ENCODE results near the gene MIA.
"Not testable (repeated sequence)": the region's sequence is repeated elsewhere in the genome, so short reads cannot be mapped to it uniquely, and the experiment has no call there.

Gene MIA

DNA sequence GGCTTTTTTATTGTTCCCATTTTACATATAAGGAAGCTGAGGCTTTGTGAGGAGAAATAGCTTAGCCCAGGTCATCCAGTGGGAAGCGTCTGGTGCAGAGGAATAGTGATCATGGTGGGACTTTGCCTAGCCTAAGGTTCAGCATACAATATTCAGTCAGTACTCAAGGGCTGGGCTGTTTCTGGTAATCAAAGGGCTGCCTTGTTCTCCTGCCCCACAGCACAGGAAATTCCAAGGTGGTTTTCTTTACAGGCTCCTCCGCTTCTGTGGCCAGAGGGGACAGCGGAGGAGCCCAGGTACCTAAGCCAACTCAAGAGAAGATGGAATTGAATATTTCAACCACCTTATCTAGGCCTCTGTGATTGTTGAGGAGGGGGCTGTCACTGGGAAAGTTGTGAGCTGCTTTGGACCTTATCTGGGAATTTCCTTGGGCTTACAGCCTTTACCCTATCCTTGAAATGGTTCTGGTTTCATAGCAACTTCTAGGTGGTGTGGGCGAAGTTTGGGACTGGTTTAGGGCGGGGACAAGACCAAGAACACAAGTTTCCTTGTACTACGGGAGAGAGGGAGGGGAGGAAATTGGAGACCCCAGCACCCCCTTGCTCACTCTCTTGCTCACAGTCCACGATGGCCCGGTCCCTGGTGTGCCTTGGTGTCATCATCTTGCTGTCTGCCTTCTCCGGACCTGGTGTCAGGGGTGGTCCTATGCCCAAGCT, at the start of gene MIA:
MIA (plus strand) TSS at position 606 of the 716 bp plus-strand sequence; CDS start at position 628, 22 bp downstream.
- no peak for DNase-seq

DNA sequence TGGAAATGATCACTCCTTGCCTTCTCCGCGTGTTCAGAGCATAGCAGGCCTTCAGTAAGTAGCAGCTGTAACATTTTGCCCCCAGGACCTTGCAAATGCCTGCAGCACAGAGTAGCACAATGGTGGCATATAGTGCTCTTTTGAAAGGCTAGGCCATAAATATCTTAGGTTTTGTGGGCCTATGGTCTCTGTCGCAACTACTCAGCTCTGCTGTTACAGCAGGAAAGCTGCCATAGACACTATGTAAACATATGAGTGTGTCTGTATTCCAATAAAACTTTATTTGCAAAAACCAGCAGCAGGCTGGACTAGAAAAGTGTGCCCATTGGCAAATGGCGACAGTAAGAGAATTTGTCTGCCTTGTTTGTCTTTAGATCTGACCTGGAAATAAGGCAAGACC, 49.0 kb upstream of the MIA start:
- DNase-seq: no peak

DNA sequence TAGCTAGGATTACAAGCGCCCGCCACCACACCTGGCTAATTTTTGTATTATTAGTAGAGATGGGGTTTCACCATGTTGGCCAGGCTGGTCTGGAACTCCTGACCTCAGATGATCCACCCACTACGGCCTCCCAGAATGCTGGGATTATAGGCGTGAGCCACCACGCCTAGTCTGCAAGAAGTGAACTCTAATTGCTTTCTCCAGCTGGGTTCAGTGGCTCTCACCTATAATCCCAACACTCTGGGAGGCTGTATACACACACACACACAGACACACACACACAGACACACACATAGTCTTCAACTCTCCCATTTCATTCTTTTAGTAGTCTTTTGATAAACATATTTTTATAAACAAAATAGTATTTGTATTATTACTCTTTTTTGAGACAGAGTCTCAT, 45.3 kb upstream of the MIA start:
- not testable (repeated sequence) for DNase-seq

DNA sequence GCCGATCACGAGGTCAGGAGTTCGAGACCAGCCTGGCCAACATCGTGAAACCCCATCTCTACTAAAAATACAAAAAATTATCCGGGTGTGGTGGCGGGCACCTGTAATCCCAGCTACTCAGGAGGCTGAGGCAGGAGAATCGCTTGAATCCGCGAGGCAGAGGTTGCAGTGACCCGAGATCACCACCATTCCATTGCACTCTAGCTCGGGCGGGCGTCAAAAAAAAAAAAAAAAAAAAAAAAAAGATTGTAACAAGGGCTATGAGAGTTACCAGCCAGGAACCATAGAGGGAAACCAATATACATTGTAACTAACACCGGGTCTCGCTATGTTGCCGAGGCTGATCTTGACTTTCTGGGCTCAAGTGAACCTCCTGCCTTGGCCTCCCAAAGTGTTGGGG, 43.0 kb upstream of the MIA start:
- not testable (repeated sequence) for DNase-seq

DNA sequence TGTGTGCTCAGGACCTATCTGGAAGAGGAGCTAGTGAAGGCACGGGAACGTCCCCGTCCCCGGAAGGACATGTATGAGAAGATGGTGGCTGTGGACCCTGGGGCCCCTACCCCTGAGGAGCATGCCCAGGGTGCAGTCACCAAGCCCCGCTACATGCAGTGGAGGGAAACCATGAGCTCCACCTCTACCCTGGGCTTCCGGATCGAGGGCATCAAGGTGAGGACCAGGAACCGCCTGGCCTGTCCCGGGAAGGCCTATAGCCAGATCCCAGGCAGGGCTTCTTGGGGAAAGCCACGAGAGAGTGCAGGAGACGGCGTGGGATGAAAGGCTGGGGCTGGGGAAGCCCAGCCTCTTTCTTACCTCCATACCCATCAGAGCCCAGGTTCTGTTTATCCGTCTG, 42.2 kb upstream of the MIA start:
- no peak for DNase-seq

DNA sequence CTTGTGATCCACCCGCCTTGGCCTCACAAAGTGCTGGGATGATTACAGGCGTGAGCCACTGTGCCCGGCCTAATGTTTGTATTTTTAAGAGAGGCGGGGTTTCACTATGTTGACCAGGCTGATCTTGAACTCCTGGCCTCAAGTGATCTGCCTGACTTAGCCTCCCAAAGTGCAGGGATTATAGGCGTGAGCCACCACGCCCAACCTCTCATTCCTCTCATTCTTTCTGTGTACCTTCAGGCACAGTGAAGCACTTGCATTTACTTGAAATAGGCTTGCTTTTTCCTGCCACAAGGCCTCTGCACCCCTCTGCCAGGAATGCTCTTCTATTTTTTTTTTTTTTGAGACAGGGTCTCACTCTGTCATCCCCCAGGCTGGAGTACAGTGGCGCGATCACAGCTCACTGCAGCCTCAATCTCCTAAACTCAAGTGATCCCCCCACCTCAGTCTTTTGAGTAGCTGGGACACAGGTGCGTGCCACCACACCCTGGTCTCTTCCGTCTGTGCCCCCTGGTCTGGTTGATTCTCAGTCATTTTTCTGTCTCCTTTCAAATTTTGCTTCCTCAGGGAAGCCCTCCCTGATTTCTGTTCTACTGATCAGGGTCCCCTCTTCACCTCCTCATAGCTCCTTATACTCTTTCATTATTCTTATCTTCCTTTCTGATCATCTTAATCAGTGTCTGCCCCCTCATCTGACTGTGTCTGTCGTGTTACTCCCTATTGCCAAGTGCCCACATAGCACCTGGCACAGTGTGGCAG, 40.1 kb upstream of the MIA start:
- no peak for DNase-seq

DNA sequence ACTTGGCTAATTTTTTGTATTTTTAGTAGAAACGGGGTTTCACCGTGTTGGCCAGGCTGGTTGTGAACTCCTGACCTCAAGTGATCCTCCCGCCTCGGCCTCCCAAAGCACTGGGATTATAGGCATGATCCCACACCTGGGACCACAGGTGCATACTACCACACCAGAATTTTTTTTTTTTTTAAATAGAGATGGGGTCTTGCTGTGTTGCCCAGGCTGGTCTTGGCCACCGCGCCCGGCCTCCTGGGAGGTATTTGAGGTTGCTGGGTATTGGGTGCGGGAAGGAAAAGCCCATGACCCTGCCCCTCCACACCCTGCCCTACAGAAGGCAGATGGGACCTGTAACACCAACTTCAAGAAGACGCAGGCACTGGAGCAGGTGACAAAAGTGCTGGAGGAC, 38.7 kb upstream of the MIA start:
- DNase-seq: no peak

DNA sequence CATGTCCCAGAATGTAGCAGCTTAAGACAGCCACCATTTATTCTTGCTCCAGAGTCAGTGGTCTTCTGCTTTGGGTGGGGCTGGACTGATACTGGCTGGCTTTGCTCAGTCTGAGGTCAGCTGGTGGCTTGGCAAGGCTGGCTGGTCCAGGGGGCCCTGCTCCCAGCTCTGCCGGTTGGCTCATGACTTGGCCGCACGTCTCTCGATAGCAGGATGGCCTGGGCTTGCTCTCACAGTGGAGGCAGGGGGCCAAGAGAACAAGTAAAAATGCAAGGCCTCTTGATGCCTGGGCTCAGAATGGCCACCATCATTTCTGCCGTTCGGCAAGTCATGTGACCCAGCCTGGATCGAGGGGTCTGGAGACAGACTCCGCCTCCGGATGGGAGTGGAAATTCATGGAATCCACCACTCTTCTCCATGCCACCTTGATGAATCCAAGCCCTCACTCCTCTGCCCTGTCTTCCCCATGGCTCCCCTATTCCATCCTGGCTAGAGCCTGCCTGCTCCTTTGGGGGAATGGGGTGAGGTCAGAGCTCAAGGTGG, 38.1 kb upstream of the MIA start:
- DNase-seq: no peak

DNA sequence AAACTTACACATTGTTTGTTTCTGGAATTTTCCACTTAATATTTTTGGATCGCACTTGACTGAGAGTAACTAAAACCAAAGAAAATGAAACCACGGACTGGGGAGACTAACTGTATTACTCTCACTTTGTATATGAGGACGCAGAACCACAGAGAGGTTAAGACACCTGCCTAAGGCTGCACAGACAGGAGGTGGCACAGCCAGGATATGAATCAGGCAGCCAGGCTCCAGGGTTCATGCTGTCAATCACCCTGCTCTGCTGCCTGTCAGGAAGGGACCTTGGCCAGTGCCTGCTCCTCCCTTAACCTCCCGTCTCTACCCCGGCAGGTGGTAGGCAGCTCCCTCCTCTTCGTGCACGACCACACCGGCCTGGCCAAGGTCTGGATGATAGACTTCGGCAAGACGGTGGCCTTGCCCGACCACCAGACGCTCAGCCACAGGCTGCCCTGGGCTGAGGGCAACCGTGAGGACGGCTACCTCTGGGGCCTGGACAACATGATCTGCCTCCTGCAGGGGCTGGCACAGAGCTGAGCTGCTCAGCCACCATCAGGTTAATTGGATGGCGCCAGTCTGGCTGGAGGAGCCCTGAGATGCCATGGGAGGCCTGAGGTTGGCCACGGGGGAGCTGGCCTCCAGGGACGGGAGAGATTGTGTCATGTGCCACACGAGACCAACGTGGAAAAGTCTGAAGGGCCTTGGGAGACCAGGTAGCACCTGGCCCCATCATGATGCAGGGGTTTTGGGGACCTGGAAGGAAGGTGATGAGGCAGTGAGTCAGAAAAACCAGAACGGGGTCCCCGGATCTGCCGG, 36.1 kb upstream of the MIA start:
- DNase-seq: no peak

DNA sequence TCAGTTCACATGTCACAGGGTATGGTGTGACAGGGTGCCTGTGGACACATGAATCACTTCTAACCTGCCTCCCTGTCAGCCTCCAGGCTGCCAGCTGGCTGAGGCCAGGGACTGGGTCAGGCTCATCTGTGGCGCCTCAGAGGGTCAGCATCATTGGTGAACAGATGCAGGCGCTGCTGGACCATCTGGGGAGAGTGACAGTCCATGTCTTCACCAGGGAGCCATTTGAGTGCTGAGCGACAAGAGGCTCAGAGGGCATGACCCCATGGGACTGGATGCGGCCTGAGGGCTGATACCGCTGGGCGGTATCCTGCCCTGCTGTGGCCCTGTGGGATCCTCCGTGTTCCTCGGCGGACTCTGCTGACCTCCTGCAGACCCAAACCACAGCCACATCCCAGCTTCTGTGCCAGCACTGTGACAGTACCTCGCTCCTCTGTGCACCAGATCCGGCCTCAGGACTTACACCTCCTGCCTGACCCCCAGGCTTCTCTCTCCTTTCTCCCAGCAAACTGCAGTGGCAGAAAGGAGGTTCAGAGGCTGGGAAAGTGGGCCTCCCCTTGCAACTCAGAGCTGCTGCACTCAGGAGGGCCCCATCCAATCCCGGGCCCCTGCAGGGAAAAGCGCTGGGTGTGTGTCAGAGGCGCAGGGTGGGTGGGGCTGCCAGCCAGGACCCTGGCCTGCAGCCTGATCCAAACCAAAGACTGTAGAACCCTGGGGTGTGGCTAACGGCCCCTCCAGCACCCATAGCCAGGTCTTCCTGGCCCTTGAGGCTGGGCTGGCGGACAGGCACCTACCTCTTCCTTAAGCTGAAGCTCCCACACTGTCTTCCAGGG, 35.2 kb upstream of the MIA start:
- DNase-seq: peak in 2 of 51 donors; percentile 16 to 47

DNA sequence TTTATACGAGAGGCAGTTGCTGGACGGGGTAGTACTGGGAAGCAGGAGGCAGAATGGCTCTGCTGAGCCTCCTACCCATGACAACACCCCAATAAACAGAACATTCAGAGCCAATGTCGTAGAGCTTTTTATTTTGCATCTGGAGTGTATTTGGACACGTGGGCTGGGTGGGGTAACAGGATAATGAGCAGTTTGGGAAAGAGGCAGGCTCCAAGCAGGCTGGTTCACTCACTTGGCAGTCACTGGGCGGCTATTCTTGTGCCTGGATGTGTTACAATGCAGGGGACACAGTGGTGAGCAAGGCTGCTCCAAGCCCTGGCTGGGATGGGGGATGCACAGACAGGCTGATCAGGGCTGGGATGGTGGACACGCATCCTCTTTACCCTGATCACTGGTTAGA, 34.6 kb upstream of the MIA start:
- DNase-seq: peak in 28 of 51 donors; percentile 3 to 83 (median 52)

DNA sequence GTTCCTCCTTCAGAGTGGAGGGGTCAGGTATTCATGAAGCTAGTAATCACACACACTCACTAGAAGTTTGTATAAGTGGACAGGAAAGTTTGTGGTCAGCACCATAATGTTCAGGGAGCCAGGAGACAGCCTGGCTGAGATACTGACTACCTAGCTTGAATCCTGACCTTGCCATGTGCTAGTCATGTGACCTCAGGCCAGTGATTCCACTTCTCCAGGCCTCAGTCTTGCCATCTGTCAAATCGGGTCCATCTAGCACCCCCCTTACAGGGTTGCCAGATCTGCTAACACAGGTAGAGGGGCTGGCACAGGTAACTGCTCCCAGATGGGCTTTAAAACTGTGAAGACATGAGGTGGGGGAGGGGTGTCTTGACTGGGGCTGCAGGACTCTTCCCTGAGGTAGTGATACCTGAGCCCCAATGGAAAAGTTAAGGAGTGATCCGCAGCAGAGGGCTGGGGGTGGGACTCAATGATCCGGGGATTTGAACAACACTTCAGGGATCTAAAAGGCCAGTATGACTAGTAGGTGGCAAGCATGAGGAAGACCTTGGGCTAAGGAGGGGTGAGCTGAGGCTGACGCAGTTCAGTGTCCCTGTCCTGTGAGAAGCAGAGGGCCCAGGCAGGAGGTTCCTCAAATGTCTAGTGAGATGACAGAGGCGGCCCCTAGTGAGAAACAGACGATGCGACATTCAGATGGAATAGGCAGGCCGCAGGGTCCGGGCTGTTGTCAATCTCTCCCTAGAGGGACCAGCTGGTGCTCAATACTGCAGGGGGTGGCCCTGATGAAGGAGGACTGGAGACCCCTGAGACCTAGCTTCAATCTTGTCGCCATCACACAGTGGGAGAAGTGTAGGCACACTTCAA, 33.6 kb upstream of the MIA start:
- DNase-seq: no peak

DNA sequence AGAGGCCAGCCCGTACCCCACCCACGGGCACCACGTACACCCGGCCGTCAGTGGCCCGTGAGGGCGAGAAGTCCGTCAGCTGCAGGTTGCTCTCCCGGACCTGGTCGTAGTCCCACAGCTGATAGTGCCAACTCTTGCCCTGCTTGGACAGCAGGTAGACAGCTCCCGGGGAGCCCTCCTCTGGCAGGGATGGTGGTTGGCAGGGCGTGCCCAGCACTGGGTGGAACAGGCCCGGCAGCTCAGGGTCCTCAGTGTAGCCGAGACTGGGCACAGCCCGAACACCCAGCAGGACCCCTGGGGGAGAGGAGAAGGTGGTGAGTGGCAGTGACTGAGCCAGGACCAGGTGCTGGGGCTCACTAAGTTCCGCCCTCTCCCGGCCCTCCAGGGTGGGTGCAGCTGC, 32.8 kb upstream of the MIA start:
- no peak for DNase-seq

DNA sequence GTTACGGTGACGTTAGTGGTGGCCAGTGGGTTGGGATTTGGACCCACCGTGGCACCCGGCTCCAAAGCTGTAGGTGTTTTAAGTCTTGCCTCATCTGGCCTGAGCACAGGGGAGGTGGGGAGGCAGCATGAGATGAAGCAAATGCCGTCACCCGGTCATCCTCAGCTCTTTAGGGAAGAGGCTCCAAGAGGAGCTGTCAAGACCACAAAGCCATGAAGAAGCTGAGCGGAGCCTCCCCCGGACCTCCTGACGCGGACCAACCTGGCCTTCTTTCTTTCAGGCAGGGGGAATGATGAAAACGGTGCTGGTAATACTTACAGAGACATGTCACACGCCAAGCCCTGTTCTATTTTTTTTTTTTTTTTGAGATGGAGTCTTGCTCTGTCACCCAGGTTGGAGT, 32.4 kb upstream of the MIA start:
- DNase-seq: no peak

DNA sequence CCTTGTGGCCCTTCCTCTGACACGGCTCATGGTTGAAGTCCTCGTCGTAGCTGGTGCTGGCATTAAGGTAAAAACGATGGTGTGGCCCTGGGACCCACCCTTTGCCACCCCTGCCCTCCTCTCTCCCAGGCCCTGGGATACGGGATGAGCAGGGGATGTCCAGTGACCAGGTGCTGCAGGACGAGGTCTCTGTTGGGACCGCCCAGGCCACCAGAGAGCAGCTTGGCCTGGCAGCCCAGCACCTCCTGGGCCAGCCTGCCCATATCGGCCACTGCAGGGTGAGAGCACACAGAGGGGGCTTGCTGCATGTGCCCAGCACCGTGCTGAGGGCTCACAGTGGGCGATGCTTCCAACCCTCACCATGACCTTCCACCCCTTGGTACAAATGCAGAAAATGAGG, 31.4 kb upstream of the MIA start:
- no peak for DNase-seq

DNA sequence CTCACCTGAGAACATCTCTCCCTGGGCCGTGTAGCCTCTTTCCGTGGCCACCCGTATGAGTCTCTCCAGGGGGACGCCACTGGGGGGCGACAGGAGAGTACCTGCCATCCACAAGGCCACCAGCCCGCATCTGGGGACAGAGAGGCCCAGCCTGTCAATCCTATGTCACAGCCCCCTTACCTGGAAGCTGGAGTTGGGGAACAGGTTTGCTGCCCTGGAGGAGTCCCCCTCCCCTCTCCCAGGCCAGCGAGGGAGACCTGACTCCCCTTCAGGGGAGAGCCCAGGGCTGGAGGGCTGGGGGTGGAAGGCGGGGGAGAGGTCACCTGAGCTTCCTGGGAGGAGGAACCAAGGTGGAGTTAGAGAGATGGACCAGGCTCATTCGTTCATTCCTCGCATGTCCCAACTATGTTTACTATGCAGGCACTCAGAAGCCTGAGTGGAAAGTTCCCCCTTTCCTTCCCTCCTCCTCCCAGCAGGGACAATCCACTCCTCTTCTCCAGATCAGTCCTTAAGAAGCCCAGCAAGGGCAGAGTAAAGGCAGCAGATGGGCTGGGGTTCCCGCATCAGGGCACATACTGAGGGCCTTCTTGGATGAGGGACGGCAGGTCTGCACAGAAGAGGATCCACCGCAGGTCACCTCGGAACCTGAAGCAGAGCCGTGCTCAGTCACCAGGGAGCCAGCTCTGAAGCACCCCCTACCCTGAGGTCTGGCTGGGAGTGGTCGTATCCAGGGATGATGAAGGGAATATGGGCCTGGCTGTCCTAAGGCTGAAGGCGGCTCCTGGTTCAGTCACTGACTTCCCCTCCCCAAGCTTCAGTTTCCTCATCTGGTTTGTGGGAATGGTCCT, 30.5 kb upstream of the MIA start:
- no peak for DNase-seq

DNA sequence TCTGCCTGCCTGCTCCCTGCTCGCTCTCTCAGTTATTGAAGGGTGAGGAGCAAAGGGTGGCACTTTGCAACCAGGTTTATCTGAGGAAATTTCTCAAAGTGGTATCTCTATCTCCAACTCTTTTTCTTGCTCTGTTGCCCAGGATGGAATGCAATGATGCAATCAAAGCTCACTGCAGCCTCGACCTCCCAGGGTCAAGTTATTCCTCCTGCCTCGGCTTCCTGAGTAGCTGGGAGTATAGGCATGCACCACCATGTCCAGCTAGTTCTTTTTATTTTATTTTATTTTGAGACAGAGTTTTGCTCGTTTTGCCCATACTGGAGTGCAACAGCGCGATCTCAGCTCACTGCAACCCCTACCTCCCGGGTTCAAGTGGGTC, 29.9 kb upstream of the MIA start:
- no peak for DNase-seq

DNA sequence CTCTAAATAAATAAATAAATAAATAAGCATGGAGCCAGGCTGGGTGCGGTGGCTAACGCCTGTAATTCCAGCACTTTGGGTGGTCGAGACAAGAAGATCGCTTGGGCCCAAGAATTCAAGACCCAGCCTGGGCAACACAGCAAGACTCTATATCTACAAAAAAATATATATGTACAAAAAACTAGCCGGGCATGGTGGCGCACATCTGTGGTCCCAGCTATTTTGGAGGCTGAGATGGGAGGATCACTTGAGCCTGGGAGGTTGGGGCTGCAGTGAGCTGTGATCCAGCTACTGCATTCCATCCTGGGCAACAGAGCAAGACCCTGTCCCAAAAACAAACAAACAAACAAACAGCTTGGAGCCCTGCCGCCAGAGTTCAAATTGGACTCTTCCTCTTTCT, 27.8 kb upstream of the MIA start:
- DNase-seq: no peak
